ENCODE data around the gene PAM. TPM values are rescaled to one million over a fixed set of nuclear protein-coding genes. Genes with fewer than 3 reads are reported as not detected.
"Not testable (repeated sequence)": the region's sequence is repeated elsewhere in the genome, so short reads cannot be mapped to it uniquely, and the experiment has no call there.

The PAM gene
- total and polyA plus RNA-seq, 11 donors, result 569 to 1,548 (median 1,087) TPM

GRCh38 chr5:102750151-102750834, 4.8 kb upstream of the PAM start:
- H3K9me3 ChIP-seq, result no peaks in the 10 kb centered on the region
- H3K4me3 ChIP-seq, result no peak overlapping the region
- TF ChIP-seq, protein P1, sequence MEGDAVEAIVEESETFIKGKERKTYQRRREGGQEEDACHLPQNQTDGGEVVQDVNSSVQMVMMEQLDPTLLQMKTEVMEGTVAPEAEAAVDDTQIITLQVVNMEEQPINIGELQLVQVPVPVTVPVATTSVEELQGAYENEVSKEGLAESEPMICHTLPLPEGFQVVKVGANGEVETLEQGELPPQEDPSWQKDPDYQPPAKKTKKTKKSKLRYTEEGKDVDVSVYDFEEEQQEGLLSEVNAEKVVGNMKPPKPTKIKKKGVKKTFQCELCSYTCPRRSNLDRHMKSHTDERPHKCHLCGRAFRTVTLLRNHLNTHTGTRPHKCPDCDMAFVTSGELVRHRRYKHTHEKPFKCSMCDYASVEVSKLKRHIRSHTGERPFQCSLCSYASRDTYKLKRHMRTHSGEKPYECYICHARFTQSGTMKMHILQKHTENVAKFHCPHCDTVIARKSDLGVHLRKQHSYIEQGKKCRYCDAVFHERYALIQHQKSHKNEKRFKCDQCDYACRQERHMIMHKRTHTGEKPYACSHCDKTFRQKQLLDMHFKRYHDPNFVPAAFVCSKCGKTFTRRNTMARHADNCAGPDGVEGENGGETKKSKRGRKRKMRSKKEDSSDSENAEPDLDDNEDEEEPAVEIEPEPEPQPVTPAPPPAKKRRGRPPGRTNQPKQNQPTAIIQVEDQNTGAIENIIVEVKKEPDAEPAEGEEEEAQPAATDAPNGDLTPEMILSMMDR (IDR thresholded peaks at IDR 0.05), result no peak
- no peak for TF ChIP-seq POLR2A (IDR thresholded peaks at IDR 0.05)
- H3K27ac ChIP-seq, result no peak overlapping the region
- no peak for ATAC-seq
- peaks cover 0 to 10% (median 6%) of the 10 kb centered on the region in 12 donors for H3K4me1 ChIP-seq
- no peaks in the 10 kb centered on the region for H3K27me3 ChIP-seq
- intact Hi-C loops (cut with DNase I), result loop anchor here in 4 of 10 donors (10.0 kb wide), 3 partner anchors 115 to 375 kb away; partner anchors contain the start of genes GIN1 (in 1 of the 4) and PPIP5K2 (in 1 of the 4)
- WGBS, 4 donors, result 92 to 96% (median 94%) methylated on average over 4 of the region's 4 CpGs
- H3K36me3 ChIP-seq, result no peaks in the 10 kb centered on the region
- no peak for DNase-seq

GRCh38 chr5:102751903-102752376, 3.2 kb upstream of the PAM start:
- not testable (repeated sequence) for H3K36me3 ChIP-seq, H3K27me3 ChIP-seq, ATAC-seq, H3K9me3 ChIP-seq, H3K4me3 ChIP-seq, H3K27ac ChIP-seq
- peak in 1 of 5 donors; percentile 40 for DNase-seq
- 89 to 97% (median 92%) methylated on average over 19 to 32 of the region's 32 CpGs for WGBS, 4 donors
- intact Hi-C loops (cut with DNase I), result loop anchor here in 4 of 10 donors (10.0 kb wide), 3 partner anchors 113 to 373 kb away; partner anchors contain the start of genes GIN1 (in 1 of the 4) and PPIP5K2 (in 1 of the 4)
- H3K4me1 ChIP-seq, result peaks cover 0 to 20% (median 9%) of the 10 kb centered on the region in 12 donors

DNA sequence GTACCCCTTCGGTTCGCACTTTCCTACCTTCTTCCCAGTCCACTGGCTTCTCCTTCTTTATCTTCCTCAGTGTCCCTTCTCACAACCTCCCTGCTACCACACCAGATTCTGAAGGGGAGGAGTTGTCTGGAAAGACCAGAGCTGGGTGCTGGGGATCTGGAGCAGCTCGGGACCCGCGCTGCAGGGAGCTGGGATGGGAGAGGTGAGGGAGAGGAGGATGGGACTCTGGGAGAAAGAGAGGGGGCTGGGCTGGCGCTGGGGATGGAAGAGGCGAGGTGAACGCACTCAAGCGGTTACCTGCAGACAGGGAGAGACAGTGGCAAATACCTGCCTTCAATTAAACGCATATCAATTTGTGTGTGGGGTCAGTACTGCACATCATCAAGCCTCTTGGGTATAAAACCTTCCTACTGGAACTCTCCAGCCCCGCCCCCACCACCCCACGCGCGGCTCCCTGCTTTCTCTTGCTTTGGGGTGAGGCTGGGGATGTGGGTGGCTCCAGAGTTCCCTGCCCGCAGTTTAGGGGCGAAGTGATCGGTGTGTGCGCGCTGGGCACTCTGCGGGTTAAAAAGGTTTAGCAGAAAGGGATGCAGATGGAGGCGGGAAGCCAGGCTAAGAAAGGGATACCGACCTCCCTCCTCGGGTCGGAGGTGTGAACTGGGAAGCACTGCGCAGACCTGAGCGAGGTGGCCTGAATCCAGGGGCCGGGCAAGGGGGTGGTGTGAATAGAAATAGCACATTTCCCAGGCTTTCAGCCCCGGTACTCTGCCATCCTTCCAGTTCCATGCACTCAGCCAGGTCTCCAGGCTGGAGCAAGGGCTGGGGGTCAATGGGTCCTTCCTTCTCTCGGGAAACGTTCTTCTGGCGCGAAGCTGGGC, 977 bp upstream of the PAM start:
- no peak for TF ChIP-seq POLR2A (IDR thresholded peaks at IDR 0.05)
- TF ChIP-seq, protein P1 (IDR thresholded peaks at IDR 0.05), result no peak
- 16 to 24% (median 23%) methylated on average over 26 to 32 of the region's 32 CpGs for WGBS, 4 donors
- DNase-seq (peak in 2 of 5 donors; percentile 27 to 58), ATAC-seq (peak in 2 of 4 donors; percentile 5 to 12)
- intact Hi-C loops (cut with DNase I), result loop anchor here in 4 of 10 donors (10.0 kb wide), 3 partner anchors 111 to 371 kb away; partner anchors contain the start of genes GIN1 (in 1 of the 4) and PPIP5K2 (in 1 of the 4)
- Histone ChIP-seq H3K9me3 (no peaks in the 10 kb centered on the region), H3K27ac (peak overlapping the region in 7 of 12 donors; percentile 73 to 94 (median 85)), H3K4me3 (peak overlapping the region; percentile 56 to 97 (median 82)), H3K36me3 (no peaks in the 10 kb centered on the region), H3K27me3 (no peaks in the 10 kb centered on the region), H3K4me1 (peaks cover 0 to 36% (median 20%) of the 10 kb centered on the region in 12 donors)

DNA sequence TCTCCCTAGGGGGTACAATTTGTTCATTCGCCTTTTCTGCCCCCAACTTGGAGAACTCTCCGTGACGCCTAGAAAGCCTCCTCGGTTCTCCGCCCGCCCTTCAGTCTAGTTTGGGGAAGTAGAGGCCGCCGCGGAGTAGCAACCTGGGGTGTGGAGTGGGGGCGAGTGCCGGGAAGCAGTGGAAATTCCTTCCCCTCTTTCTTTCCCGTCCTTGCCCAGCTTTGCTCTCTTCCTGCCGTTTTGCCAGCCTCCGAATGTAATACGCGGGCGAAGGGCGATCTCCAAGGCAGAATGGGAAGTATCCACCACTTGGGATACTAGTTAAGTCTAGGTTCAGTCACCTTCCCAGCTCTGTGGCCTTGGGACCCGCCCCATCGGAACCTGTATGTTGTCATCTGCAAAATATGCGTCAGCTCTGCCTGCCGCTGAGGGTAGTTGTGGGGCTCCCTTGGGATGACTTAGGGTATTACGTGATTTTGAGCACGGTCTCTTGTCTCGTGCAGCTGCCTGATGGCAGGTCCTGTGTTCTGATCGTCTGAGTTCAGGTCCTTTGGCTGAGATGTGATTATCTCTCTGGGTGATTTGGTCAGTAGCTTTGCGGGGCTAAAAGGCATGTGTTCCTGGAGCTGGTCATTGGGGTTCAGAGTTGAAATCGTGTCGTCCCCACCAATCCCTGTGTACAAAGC, 724 bp downstream of the PAM start:
- Histone ChIP-seq H3K27ac (peak overlapping the region; percentile 47 to 94 (median 85)), H3K4me3 (peak overlapping the region; percentile 56 to 97 (median 82)), H3K36me3 (no peaks in the 10 kb centered on the region), H3K27me3 (no peaks in the 10 kb centered on the region), H3K4me1 (peaks cover 0 to 53% (median 35%) of the 10 kb centered on the region in 12 donors), H3K9me3 (no peaks in the 10 kb centered on the region)
- peak in 1 of 2 donors; percentile 29 for TF ChIP-seq POLR2A (IDR thresholded peaks at IDR 0.05)
- TF ChIP-seq, protein P1 (IDR thresholded peaks at IDR 0.05), result no peak
- intact Hi-C loops (cut with DNase I), result loop anchor here in 4 of 10 donors (5.0 to 10.0 kb wide), 4 partner anchors 109 to 369 kb away; partner anchors contain the start of genes GIN1 (in 1 of the 4) and PPIP5K2 (in 1 of the 4)
- 0 to 1% (median 0%) methylated on average over 25 to 29 of the region's 29 CpGs for whole genome bisulfite sequencing, 4 donors
- ATAC-seq (peak; percentile 58 to 84 (median 66)), DNase-seq (peak; percentile 55 to 72 (median 67))

Measured in heart left ventricle (tissue), 16 donors.